HG03196 (cell line): Measurements from ENCODE around the gene ZSCAN20.
A peak's percentile ranks its signal among the peaks of the same experiment; 100 is the strongest.

ENCODE experiments used
- ATAC-seq: cut with Tn5 transposase; IDR thresholded peaks from one replicate; pipeline ENCODE4 v1.9.1; 2021; ENCODE audit not compliant: unreplicated experiment

Gene ZSCAN20

GRCh38 chr1:33472269-33472980 is at the start of gene ZSCAN20:
Gene ZSCAN20 (plus strand): TSS chr1:33472645. CDS start chr1:33479289, 6,644 bp downstream.
- ATAC-seq: peak; percentile 90

GRCh38 chr1:33424205-33424604 is 48.2 kb upstream of the ZSCAN20 start:
- ATAC-seq: no peak

GRCh38 chr1:33424610-33425009 is 47.8 kb upstream of the ZSCAN20 start:
- no peak for ATAC-seq

- ATAC-seq: no peak
These were observed 46.5 kb upstream of the ZSCAN20 start for GRCh38 chr1:33425900-33426299.

GRCh38 chr1:33426916-33427315 is 45.5 kb upstream of the ZSCAN20 start:
- ATAC-seq: no peak

GRCh38 chr1:33428661-33429060 is 43.8 kb upstream of the ZSCAN20 start:
- no peak for ATAC-seq

- no peak for ATAC-seq
These were observed 43.1 kb upstream of the ZSCAN20 start for GRCh38 chr1:33429332-33429731.

- no peak for ATAC-seq
These were observed 42.4 kb upstream of the ZSCAN20 start for GRCh38 chr1:33429856-33430691.

GRCh38 chr1:33430692-33431593 is 41.5 kb upstream of the ZSCAN20 start, which contains the start of gene PHC2:
Gene PHC2 (minus strand): TSS chr1:33431095. CDS start chr1:33375539, 55,556 bp downstream.
- peak; percentile 80 for ATAC-seq

- no peak for ATAC-seq
These were observed 38.7 kb upstream of the ZSCAN20 start for GRCh38 chr1:33433509-33434362.

- no peak for ATAC-seq
These were observed 38.1 kb upstream of the ZSCAN20 start for GRCh38 chr1:33434363-33434750.

- ATAC-seq: no peak
These were observed 37.2 kb upstream of the ZSCAN20 start for GRCh38 chr1:33435096-33435820.

GRCh38 chr1:33436557-33437285 is 35.7 kb upstream of the ZSCAN20 start:
- ATAC-seq: no peak

- ATAC-seq: no peak
These were observed 33.9 kb upstream of the ZSCAN20 start for GRCh38 chr1:33438364-33439160.

GRCh38 chr1:33439662-33440061 is 32.8 kb upstream of the ZSCAN20 start:
- ATAC-seq: no peak

- ATAC-seq: no peak
These were observed 31.2 kb upstream of the ZSCAN20 start for GRCh38 chr1:33441088-33441745.

- no peak for ATAC-seq
These were observed 30.3 kb upstream of the ZSCAN20 start for GRCh38 chr1:33442141-33442540.
